HG02970 (cell line): ENCODE measurements around the gene SMG6.
"Not testable (repeated sequence)": the region's sequence is repeated elsewhere in the genome, so short reads cannot be mapped to it uniquely, and the experiment has no call there.

Experiments used
- ATAC-seq: cut with Tn5 transposase; IDR thresholded peaks from one replicate; pipeline ENCODE4 v1.9.1; 2021; ENCODE audit warnings: mild to moderate bottlenecking, moderate library complexity, moderate number of reproducible peaks; ENCODE audit not compliant: unreplicated experiment, low FRiP score

The SMG6 gene

DNA sequence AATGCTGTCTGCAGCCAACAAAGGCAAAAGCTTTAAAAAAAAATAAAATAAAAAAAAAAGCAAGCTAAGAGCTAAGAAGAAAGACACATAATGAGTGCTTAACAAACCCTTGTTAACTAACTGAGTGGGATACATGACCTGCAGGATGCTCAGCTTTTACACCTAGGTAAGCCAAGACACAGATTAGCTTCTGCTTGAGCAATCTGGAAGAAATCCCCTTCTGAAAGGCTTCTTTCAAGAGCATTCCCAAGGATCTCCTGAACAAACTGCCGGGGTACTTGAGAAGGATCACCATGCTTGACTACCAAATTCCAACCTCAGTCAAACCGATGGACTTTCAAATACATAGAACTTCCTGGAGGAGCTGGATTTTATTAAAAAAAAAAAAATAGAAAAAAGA is 92.9 kb downstream of the SMG6 start:
- ATAC-seq: no peak

DNA sequence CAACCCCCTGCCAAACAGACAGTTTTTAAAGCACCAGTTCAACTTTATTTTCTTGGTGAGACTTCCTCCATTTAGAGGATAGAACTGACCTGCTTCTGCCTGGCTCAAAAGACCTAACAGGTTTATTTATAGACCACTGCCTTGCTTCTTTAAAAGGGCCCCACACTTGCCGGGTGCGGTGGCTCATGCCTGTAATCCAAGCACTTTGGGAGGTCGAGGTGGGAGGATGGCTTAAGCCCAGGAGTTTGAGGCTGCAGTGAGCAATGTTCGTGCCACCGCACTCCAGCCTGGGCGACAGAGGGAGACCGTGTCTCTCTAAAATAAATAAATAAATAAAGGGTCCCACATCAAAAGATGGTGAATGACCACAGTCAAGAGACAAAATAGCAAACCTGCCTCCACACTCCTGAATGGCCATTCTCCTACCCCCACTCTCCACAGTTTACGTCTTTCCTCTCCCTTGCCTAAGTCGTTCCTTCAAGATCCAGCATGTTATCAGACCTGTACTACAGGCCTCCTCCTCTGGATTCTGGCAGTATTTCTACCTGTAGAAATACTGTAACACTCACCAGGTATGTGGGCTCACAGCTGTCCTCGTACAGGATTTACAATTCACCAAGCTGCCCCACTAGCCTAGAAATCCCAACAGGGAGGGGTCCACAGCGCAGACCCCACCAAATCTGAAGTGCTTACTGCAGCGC is 95.6 kb downstream of the SMG6 start:
- no peak for ATAC-seq

DNA sequence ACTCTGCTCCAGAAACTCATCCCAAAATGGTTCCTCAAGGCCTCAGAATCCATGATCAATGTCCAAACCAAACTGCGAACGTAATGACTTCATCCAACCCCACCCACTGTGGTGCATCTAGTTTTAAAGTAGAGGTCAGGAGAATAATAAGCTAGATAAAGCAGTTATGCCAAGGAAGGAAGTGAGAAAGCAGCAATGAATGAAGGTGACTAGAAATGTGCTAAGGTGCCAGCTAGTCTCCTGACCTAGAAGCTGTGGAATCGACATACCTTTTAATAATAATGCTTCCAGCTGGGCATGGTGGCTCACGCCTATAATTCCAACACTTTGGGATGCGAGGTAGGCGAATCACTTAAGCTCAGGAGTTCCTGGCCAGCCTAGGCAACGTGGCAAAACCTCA is 99.2 kb downstream of the SMG6 start:
- ATAC-seq: no peak

DNA sequence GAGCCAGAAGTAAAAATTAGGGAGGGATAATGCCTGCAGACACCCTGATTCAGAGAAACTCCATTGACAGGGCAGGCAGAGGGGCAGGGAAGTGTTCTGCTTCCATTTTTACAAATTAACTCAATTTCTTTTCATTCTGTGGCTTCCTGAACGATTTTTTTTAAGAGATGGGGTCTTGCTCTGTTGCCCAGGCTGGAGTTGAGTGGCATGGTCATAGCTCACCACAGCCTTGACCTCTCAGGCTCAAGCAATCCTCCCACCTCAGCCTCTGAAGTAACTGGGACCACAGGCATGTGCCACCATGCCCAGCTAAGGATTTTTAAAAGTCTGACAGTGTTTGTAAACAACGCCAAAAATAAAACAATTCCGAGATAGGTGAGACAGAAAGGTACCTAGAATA is 99.8 kb downstream of the SMG6 start:
- ATAC-seq: no peak

DNA sequence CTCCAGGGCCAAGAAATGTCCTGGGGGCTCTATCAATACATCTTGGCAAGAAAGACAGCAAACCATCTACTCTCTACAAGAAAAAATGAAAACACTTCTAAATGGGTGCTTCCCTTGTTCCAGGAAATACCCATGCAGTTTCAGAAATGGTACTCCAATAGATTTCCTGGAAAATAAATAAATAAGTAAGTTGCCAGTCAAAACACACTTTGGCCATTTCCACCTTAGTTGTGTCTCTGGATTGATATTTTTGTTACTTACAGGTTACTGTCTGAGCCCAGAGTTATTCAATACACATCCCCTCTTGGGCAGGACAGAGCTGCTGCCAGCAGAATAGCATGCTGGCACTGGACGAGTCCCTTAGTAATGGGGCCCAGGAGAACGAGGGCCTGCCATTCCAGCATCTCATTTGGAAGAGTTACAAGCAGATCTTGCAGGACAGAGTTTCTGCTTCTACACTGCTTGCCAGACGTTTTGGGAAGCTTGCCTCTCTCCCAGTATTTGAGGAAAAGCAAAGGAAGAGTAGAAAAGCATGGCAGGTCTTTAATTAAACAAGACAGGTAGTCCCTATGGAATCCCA is 100.5 kb downstream of the SMG6 start:
- no peak for ATAC-seq

DNA sequence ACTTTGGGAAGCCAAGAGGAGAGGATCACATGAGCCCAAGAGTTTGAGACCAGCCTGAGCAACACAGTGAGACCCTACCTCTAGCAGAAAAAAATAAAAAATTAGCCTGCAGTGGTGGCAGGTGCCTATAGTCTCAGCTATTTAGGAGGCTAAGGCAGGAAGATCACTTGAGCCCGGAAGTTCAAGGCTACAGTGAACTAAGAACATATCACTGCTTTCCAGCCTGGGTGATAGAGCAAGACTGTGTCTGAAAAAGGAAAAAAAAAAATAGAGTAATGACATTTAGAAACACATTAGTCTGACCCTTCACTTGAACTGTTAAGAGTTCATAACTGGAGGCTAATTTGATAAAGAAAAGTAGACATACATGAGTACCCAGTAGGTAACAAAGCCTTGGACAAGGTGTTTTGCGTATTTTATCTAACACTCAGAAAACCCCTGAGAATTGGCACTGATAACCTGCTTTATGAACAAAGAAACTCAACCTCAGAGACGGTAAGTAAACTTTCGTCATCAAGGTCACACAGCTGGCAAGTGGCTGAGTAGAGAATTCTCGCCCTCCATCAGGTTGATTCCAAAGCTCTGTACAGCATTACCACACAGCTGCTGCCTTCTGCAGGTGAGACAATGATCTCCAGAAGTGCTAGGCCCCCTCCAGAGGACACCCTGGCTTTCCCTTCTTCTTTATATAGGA is 101.1 kb downstream of the SMG6 start:
- no peak for ATAC-seq

DNA sequence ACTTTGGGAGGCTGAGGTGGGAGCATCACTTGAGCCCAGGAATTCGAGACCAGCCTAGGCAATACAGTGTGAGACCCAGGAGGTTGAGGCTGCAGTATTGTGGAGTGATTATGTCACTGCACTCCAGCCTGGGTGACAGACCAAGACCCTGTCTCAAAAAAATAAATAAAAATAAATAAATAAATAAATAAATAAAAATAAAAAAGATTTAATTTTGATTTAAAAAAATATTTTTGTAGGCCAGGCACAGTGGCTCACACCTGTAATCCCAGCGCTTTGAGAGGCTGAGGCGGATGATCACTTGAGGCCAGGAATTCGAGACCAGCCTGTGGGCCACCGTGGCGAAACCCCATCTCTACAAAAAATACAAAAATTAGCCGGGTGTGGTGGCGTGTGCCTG is 104.2 kb downstream of the SMG6 start:
- ATAC-seq: not testable (repeated sequence)

DNA sequence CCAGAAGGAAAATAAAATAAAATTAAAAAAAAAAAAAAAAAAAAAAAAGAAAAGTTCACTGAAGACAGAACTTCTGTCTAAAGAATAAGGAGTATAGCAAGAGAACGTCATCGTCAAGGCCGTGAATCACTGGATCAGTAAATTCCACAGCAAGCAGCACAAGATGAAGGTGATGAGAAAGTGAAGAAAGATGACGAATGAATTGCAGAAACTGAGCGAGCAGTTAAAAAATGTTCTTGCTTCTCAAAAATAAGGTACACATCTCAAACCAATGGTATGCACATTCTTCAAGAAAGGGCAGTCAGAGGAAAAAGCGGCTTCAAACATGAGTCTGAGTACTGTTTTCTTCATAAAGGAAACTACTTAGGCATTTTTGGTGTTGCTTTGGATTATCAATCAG is 104.7 kb downstream of the SMG6 start:
- no peak for ATAC-seq

DNA sequence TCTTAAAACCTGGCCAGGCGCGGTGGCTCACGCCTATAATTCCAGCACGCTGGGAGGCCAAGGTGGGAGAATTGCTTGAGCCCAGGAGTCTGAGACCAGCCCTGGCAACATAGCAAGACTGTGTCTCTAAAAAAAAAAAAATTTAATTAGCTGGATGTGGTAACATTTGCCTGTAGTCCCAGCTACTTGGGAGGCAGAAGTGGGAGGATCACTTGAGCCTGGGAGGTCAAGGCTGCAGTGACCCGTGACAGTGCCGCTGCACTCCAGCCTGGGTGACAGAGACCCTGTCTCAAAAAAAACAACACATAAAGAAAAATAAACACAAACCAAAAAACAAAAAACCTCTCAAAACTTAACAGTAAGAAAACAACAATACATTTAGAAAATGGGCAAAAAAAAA is 106.3 kb downstream of the SMG6 start:
- ATAC-seq: no peak

DNA sequence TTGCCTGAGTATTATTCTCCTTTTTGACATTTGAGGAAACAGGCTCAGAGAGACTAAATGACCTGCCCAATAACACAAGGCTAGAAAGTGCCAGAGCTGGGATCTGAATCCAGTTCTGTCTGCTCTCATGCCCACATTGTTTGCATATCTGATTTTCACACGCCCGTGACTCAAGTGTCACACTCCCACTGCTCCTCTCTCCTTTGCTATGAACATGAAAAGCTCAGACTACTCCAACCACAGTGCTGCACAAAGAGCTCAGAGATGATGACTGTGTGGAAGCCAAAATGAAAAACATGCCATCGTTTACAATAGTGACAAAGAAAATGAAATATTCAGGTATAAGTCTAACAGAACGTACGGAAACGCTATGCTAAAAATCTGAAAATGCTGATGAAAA is 107.9 kb downstream of the SMG6 start:
- ATAC-seq: no peak

DNA sequence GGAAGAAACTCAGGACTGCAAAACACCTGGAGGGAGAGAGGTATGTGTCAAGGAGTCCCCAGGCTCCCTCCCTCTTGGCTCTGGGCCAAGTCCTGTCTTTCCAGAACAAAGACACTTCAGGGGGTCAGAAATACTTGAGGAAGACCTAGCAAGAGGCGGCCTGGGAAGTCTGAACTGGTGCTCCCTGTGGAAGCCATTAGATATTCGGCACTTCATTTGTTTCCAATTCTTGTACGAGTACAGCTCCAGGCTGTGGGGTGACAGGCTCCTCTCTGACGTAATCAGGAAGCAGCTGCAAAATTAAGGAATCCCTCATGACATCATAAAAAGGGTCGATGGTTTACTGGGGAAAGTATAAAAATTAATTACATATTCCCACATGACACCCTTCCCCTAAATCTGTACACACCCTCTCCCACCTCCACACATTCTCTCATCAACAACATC is 108.7 kb downstream of the SMG6 start:
- no peak for ATAC-seq

DNA sequence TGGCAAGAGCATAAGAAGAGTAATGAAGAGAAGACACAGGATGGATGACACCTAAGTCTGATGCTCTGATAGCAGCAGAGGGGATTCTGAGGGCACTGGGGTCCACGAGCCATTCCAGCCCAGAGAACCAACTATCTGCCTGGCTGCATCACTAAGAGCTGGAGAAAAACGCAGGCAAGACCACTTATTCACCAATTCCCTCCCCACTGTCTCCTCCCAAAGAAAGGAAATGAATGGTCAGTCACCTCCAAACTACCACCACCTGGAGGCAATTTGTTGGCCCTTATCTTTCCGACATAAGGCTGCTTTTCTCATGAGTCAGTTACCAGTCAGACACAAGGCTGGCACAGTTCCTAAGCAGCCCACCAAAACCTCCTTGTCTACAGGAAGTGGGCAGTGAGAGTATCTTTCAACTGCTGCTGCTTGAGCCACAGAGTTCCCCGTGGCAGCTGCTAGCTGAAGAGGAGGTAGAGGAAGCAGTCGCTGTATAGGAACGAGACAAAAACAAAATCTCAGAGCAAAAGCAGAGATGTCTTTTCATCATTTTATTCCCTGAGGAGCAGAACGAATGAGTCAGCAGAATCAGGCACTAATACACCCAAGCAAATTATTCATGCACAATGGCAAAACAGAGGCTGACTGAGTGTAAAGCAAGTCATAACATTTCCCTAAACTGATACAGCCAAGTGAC is 111.1 kb downstream of the SMG6 start:
- no peak for ATAC-seq

DNA sequence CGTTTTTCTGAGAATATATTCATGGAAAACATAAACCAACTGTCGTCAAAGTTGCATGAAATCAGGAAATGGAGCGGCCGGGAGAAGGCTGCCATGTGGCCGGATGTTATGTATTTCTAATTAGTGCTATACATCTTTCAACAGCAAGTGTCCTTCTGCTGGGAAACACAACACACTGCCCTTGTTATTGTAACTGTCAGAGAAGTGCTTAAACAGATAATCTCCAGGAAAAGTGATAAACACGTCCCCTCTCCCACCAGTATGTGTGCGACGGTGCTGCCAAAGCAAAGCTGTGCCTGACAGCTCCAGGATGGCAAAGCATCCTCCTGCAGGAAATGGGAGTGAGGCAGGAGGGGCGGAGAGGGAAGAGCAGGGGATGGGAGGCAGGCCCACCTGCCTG is 111.8 kb downstream of the SMG6 start:
- no peak for ATAC-seq

DNA sequence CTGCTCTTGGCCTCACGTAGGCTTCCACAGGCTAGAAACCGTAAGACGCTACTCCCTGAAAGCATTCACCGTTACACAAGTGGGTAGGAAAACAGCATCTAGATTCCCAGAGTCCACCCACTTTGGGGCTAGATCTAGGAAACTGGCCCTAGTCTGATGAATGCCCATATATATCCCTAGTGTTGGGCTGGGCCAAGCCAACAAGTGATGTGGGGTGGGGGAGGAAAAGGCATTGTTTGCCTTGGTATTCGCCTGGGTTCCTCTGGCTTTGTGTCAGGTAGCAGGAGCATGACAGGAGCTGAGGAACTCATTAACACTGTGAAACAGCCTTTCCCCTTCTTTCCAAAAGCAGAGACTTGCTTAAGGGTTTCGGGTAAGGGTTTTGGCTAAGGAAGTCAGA is 112.4 kb downstream of the SMG6 start:
- no peak for ATAC-seq

DNA sequence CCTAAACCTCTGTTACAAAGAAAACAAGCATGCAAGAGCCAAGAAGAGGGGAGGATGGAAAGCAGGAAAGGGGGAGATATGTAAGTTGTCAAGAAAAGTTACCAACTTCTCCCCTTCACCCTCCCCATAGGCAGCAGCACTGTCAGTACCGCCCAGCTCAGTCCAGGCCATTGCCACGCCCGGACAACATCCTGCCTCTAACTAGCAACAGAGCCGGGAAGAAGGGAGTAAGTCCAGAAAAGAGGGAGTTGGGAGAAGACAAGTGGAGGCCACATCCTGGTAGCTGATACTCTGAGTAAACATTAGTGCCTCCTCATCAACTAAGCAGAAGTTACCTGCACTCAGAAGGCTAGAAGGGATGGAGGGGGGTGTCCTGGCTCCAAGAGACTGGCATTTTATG is 113.6 kb downstream of the SMG6 start:
- ATAC-seq: no peak

DNA sequence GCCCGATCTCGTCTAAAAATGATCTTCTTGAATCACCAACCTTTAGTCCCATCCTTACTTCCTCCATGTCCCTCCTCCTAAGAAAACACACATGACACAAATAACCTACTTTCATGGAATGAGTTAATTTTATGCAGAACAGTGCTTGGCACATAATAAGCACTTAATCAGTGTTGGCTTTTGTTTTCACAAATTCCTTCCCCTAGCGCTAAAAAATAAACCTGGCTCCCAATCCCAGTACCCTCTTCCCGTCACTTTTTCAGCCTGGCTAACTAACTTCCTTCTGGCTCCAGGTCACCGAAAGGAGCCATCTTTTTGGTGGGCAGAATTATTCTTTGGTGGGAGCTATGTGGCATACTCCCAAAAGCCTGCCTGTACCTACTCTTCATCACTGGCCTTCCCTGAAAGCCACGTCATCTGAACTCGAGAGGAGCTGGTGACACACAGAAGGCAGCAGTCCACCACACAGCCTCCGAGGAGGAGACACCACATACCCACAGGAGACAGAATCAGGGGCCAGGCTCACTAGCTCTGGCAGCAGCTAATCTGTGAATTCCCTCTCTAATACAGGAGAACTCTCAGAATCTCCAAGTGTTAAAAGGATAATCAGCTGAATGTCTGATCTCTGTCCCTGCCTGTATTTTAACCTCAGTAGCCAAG is 114.5 kb downstream of the SMG6 start:
- ATAC-seq: no peak

DNA sequence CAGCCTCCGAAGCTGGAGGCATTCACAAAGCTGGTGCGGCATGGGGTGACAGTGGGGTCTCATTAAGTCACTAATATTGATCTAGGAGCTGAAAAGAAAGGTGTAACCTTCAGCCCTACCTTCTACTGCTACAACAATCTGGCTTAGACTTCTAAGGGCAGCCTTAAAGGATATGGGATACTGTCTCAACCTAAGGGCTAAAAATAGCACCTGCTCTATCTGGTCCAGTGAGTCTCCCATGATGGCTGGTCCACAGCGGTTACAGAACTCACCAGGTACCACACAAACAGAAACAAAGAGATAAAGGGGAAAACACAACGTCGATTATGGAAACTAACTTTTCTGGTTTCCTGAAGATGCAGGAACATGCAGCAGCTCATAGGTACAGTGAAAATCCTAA is 115.8 kb downstream of the SMG6 start:
- no peak for ATAC-seq

DNA sequence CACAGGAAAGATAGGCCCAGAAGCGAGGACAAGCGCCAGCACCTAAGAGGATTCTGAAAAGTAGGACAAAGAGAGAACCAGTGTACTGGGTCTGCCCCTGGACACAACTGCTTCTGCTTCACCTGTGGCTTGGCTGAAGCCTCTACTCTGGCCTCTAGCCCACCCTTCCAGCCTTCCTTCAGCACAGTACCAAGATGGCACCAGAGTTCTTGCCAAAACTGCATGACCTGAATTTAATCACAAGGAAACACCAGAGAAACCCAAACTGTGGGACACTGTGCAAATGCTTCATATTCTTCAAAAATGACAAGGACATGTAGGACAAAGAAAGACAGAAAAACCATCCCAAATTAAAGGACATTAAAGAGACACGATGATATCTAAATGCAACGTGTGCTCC is 116.6 kb downstream of the SMG6 start:
- ATAC-seq: no peak

DNA sequence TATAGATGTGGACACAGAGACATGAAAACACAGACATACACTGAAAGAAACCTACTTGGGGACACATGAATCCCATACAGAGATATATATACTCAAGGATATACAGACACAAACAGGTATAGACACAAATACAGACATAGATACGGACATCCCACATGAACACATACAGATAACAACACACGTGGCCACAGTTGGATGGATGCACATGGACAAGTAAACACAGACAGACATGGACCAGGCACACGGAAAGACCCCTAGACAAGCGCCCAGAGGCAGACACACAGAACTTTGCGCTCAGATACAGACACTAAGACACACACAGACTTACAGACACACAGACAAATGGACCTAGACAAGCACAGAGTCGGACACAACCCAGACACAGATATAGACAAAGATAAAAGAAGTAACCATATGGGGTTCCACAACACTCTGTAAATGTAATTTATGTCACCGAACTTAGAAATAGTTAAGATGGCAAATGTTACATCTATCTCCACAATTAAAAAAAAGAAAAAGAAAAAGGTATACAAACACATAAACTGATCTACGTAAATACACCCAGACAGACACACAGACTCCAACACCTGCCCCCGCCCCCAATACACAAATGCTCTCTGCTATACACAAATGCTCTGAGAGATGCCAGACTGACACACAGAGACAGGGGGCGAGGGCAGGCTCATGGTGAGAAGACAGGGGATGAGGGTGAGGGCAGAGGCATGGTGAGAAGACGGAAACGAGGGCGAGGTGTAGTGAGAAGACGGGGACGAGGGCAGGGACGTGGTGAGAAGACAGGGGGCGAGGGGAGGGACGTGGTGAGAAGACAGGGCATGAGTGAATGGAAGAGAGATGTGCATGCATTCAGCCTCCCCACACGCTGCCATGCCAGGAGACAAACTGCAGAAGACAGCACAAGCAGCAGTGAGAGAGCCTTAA is 118.3 kb downstream of the SMG6 start:
- ATAC-seq: no peak

DNA sequence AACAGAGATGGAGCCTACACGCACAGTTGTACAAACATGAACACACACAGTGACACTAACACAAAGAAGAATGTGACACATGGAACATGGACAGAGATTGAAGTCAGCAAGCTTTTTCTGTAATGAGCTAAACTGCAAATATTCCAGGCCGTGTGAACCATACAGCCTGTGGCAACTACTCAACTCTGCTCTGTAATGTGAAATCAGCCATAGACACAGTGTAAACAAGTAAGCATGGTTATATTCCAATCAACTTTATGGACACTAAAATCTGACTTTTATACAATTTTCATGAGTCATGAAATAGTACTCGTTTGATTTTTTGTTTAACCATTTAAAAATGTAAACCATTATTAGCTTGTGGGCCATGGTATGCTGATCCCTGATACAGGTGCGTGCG is 120.2 kb downstream of the SMG6 start:
- ATAC-seq: no peak
